Osteocyte (in vitro differentiated cells): ENCODE results near the gene AMPD2. TPM values are rescaled to one million over a fixed set of nuclear protein-coding genes. Genes with fewer than 3 reads are reported as not detected.
A peak's percentile ranks its signal among the peaks of the same experiment; 100 is the strongest.
"Not testable (repeated sequence)": the region's sequence is repeated elsewhere in the genome, so short reads cannot be mapped to it uniquely, and the experiment has no call there.

Experiments
- DNase-seq: peaks from one replicate; pipeline ENCODE4 v3.0.0; 2021; ENCODE audit warnings: mixed read lengths; ENCODE audit not compliant: unreplicated experiment; ENCODE audit errors: extremely low spot score
- H3K27ac Mint-ChIP-seq: one replicate; pipeline ENCODE4 v1.8.0; 2021; ENCODE audit warnings: mild to moderate bottlenecking, mixed read lengths; ENCODE audit not compliant: unreplicated experiment
- H3K27me3 Mint-ChIP-seq: one replicate; pipeline ENCODE4 v1.8.0; 2021; ENCODE audit warnings: mixed read lengths; ENCODE audit not compliant: unreplicated experiment
- H3K36me3 Mint-ChIP-seq: one replicate; pipeline ENCODE4 v1.8.0; 2021; ENCODE audit warnings: mixed read lengths; ENCODE audit not compliant: unreplicated experiment
- H3K4me1 Mint-ChIP-seq: one replicate; pipeline ENCODE4 v1.8.0; 2021; ENCODE audit warnings: mixed read lengths; ENCODE audit not compliant: unreplicated experiment
- H3K4me3 Mint-ChIP-seq: one replicate; pipeline ENCODE4 v1.8.0; 2021; ENCODE audit warnings: mild to moderate bottlenecking, moderate library complexity, mixed read lengths; ENCODE audit not compliant: unreplicated experiment
- H3K9me3 Mint-ChIP-seq: one replicate; pipeline ENCODE4 v1.8.0; 2021; ENCODE audit warnings: mixed read lengths; ENCODE audit not compliant: unreplicated experiment
- CTCF ChIP-seq: fragments of 200-600 bp; sonication (generic); IDR thresholded peaks from 2 replicates; pipeline ENCODE4 v1.5.0; 2021; ENCODE audit warnings: antibody characterized with exemption, mild to moderate bottlenecking, moderate library complexity
- total RNA-seq: library from RNA; stranded (reverse); gene quantifications from 2 replicates; pipeline ENCODE4 v1.2.1, GENCODE V29; 2021

AMPD2 gene
- total RNA-seq, 1 donor from 2014 or later = 64.0 TPM

- Mint-ChIP-seq H3K4me1 (peaks cover 20% of the 10 kb centered on the region), H3K36me3 (peaks cover 20% of the 10 kb centered on the region), H3K9me3 (no peaks in the 10 kb centered on the region), H3K27ac (no peak overlapping the region), H3K4me3 (no peak overlapping the region), H3K27me3 (no peaks in the 10 kb centered on the region)
- TF ChIP-seq CTCF = no peak
- no peak for DNase-seq
These were observed 37.8 kb downstream of the AMPD2 start for GRCh38 chr1:109657395-109657794.

GRCh38 chr1:109657970-109658369 lies 38.3 kb downstream of the AMPD2 start:
- H3K27ac Mint-ChIP-seq = no peak overlapping the region
- H3K9me3 Mint-ChIP-seq = no peaks in the 10 kb centered on the region
- no peaks in the 10 kb centered on the region for H3K27me3 Mint-ChIP-seq
- H3K4me3 Mint-ChIP-seq = no peak overlapping the region
- TF ChIP-seq CTCF = no peak
- peaks cover 20% of the 10 kb centered on the region for H3K36me3 Mint-ChIP-seq
- peaks cover 20% of the 10 kb centered on the region for H3K4me1 Mint-ChIP-seq
- no peak for DNase-seq

GRCh38 chr1:109658533-109659042 lies 39.0 kb downstream of the AMPD2 start:
- H3K36me3 Mint-ChIP-seq = peaks cover 20% of the 10 kb centered on the region
- H3K27ac Mint-ChIP-seq = no peak overlapping the region
- no peak overlapping the region for H3K4me3 Mint-ChIP-seq
- peak; percentile 44 for DNase-seq
- peaks cover 20% of the 10 kb centered on the region for H3K4me1 Mint-ChIP-seq
- TF ChIP-seq CTCF = no peak
- no peaks in the 10 kb centered on the region for H3K9me3 Mint-ChIP-seq
- no peaks in the 10 kb centered on the region for H3K27me3 Mint-ChIP-seq

GRCh38 chr1:109659145-109659544 lies 39.5 kb downstream of the AMPD2 start:
- peaks cover 20% of the 10 kb centered on the region for H3K36me3 Mint-ChIP-seq
- no peaks in the 10 kb centered on the region for H3K27me3 Mint-ChIP-seq
- H3K9me3 Mint-ChIP-seq = no peaks in the 10 kb centered on the region
- no peak for TF ChIP-seq CTCF
- DNase-seq = peak; percentile 23
- H3K4me3 Mint-ChIP-seq = no peak overlapping the region
- no peak overlapping the region for H3K27ac Mint-ChIP-seq
- H3K4me1 Mint-ChIP-seq = peaks cover 25% of the 10 kb centered on the region

- no peak for TF ChIP-seq CTCF
- no peak for DNase-seq
- Mint-ChIP-seq H3K4me1 (peaks cover 20% of the 10 kb centered on the region), H3K9me3 (no peaks in the 10 kb centered on the region), H3K27ac (no peak overlapping the region), H3K27me3 (no peaks in the 10 kb centered on the region), H3K4me3 (no peak overlapping the region), H3K36me3 (peaks cover 21% of the 10 kb centered on the region)
These were observed 40.5 kb downstream of the AMPD2 start for GRCh38 chr1:109659997-109660690.

GRCh38 chr1:109660691-109661026 lies 41.0 kb downstream of the AMPD2 start:
- not testable (repeated sequence) for H3K27me3 Mint-ChIP-seq, H3K4me3 Mint-ChIP-seq, H3K27ac Mint-ChIP-seq, DNase-seq, H3K9me3 Mint-ChIP-seq
- Mint-ChIP-seq H3K4me1 (peaks cover 15% of the 10 kb centered on the region), H3K36me3 (peaks cover 25% of the 10 kb centered on the region)
